Caki2 (cell line): ENCODE measurements around the gene AGGF1. TPM values are rescaled to one million over a fixed set of nuclear protein-coding genes. Genes with fewer than 3 reads are reported as not detected.
"Not testable (repeated sequence)": the region's sequence is repeated elsewhere in the genome, so short reads cannot be mapped to it uniquely, and the experiment has no call there.

ENCODE experiments used
- DNase-seq: peaks from one replicate; pipeline ENCODE4 v3.0.0-alpha.2; 2015; ENCODE audit warnings: low read depth
- in situ Hi-C: cut with HindIII; loops from 2 replicates; pipeline ENCODE4 v1.10.0; 2016; ENCODE audit warnings: low sequenced_read_pairs, low pct_unique_long_range_greater_than_20kb, mixed read lengths
- total RNA-seq: library from RNA; depleted of rRNA; stranded (reverse); fragments of >200 nt; shearing (Covaris generic); gene quantifications from 2 replicates; pipeline ENCODE4 v1.2.3, GENCODE V29; 2014; ENCODE audit warnings: low replicate concordance; rRNA removed

The AGGF1 gene
- total RNA-seq: 15.9 and 18.3 TPM in 2 replicates

GRCh38 chr5:77030097-77031071 lies at the start of gene AGGF1:
TSS of gene AGGF1 (plus strand) at chr5:77030404. CDS start at chr5:77030767, 363 bp downstream.
- in situ Hi-C loops: no loop called here

GRCh38 chr5:76980518-76981144 lies 49.6 kb upstream of the AGGF1 start:
- in situ Hi-C loops: no loop called here
- no peak for DNase-seq

More at GRCh38 chr5:77030097-77031071, at the start of gene AGGF1:
- peak; percentile 89 for DNase-seq

GRCh38 chr5:76982450-76982849 lies 47.8 kb upstream of the AGGF1 start:
- in situ Hi-C loops: no loop called here
- no peak for DNase-seq

GRCh38 chr5:76983468-76983867 lies 46.7 kb upstream of the AGGF1 start:
- in situ Hi-C loops: no loop called here
- DNase-seq: no peak

GRCh38 chr5:76986825-76987526 lies 43.2 kb upstream of the AGGF1 start:
- in situ Hi-C loops: no loop called here
- no peak for DNase-seq

GRCh38 chr5:76990899-76991459 lies 39.2 kb upstream of the AGGF1 start:
- in situ Hi-C loops: no loop called here
- no peak for DNase-seq

GRCh38 chr5:76993436-76993835 lies 36.8 kb upstream of the AGGF1 start:
- in situ Hi-C loops, DNase-seq: not testable (repeated sequence)

- in situ Hi-C loops: no loop called here
- DNase-seq: no peak
Measured at GRCh38 chr5:76994337-76994736, 35.9 kb upstream of the AGGF1 start.

- DNase-seq, in situ Hi-C loops: not testable (repeated sequence)
Measured at GRCh38 chr5:76998251-76998650, 32.0 kb upstream of the AGGF1 start.

- in situ Hi-C loops: no loop called here
Measured at GRCh38 chr5:76999451-76999850, 30.8 kb upstream of the AGGF1 start.

GRCh38 chr5:77003246-77003645 lies 27.0 kb upstream of the AGGF1 start:
- in situ Hi-C loops: no loop called here
- DNase-seq: no peak

More at GRCh38 chr5:76999451-76999850, 30.8 kb upstream of the AGGF1 start:
- no peak for DNase-seq

- no peak for DNase-seq
- in situ Hi-C loops: no loop called here
Measured at GRCh38 chr5:77006124-77006523, 24.1 kb upstream of the AGGF1 start.

- in situ Hi-C loops: no loop called here
- DNase-seq: no peak
Measured at GRCh38 chr5:77008413-77008812, 21.8 kb upstream of the AGGF1 start.

- DNase-seq: no peak
- in situ Hi-C loops: no loop called here
Measured at GRCh38 chr5:77010243-77010642, 20.0 kb upstream of the AGGF1 start.

- in situ Hi-C loops: no loop called here
- DNase-seq: no peak
Measured at GRCh38 chr5:77011498-77011897, 18.7 kb upstream of the AGGF1 start.

- no peak for DNase-seq
- in situ Hi-C loops: no loop called here
Measured at GRCh38 chr5:77012601-77013000, 17.6 kb upstream of the AGGF1 start.

- DNase-seq: peak; percentile 40
- in situ Hi-C loops: no loop called here
Measured at GRCh38 chr5:77015938-77016569, 14.2 kb upstream of the AGGF1 start.

GRCh38 chr5:77016962-77017361 lies 13.2 kb upstream of the AGGF1 start:
- in situ Hi-C loops: no loop called here
- no peak for DNase-seq
